ENCODE data around the gene POC1B.

The POC1B gene

DNA sequence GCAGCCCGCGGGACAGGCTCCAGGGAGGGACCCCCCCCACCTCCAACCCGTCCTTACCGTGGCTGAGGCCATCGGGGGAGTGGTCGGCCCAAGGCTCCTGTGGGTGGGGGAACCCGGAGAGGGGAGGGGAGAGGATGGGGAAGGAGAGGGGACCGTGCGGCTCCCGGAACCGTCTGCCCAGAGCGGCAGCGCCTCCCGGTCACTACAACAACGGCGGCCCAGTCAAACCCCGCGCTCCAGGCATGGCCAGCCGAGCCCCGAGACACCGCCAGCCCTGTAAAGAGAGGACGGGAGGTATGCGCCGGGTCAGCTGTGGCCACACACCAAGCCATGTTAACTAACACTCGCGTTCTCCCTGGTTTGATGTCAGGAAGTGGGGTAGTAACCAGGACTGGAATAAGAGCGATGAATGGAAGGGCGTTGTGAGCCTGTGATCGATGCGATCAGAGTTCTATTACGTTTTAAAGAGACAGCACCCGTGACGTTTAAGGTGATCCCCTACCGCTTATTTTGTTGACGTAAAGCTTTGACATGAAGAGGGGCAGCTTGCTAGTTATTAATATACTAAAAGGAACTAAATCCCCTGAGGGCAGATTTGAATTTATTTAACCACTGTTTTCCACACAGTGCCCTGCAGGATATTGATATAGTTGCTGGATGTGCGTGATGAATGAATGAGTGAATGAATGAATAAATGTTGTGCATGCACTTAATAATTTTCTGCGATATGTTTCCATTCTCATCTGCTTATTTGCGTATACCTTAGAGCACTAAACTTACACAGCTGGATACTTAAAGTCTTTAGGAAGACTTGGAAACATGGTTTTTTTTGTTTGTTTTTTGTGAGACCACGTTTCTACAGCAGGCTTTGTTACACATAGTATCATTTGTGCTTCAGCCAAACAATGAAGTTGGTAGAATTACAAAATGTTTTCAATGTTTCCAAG is at the start of gene POC1B:
Gene POC1B (minus strand): TSS at position 224 of the 947 bp plus-strand sequence. CDS start 152 bp downstream, at position 72.
- DNase-seq: peak; percentile 49

DNA sequence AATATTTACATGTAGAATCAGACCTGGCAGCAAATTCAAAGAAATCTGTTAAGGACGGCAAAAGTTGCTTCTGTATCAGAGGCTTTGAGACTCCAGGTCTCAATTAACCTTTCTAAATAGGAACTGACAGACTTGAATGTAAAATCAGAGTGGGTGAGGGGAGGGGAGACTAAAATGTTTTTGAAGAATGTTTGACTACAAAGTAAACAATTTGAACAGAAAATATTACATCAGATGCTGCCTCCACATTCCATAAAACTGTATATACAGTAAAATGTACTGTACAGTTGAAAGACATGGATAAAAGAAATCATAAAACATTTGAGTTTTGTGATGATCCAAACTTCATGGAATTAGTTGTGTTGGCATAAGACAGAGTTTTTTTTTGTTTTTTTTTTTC is 49.5 kb upstream of the POC1B start:
- DNase-seq: no peak

DNA sequence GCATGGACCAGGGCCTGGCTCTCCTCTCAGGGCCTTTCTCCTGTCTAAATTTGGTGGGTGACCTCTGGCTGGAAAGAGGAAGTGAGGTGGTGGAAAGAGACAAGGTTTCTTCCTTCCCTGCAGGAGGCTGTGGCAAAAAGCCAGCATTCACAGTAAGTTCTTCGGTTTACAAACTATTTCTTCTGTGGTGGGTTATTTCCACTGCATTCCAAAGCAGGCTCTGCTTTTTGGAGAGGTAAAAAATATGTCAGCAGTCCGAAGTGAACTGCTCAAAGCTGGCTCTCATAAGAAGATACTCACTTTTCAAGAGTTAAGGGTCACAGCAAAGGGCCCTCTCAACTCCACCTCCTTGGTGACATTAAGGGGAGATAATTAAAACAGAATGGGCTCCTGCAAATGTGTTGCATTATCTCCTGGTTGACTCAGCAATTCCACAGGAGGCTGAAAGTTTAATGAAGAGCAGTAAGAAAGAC is 48.9 kb upstream of the POC1B start:
- no peak for DNase-seq

GRCh38 chr12:89573051-89573810 is 47.4 kb upstream of the POC1B start:
- DNase-seq: no peak

DNA sequence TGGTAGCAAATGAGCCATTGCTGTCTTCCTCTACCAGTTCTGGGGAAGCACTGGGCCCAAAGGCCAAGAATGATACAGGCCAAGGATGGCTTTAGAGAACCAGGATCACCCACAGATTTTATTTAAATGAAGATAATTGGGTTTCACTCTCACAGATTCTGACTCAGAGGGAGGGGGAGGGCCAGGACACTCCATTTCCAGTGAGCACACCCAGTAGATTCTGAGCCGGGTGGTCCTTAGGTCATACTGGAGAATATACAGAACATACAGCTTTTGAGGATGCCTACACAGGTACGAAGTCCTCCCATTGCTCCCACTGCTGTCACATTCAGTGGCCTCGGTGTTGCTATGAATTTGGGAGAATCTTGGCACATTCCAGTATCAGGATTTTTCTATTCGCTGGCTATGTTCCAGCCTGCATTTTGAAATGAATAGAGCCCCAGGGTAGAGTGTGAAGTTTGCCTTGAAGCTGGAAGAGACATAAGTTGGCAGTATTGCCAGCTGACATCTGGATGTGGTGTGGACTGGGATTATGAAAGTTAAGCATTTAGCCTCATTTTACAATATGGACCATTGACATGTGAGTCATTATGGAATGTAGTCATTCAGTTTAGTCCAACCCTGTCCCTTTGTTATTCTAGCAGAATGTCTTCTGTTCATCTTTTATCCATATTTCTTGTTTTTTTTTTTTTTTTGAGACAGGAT is 45.8 kb upstream of the POC1B start:
- no peak for DNase-seq

DNA sequence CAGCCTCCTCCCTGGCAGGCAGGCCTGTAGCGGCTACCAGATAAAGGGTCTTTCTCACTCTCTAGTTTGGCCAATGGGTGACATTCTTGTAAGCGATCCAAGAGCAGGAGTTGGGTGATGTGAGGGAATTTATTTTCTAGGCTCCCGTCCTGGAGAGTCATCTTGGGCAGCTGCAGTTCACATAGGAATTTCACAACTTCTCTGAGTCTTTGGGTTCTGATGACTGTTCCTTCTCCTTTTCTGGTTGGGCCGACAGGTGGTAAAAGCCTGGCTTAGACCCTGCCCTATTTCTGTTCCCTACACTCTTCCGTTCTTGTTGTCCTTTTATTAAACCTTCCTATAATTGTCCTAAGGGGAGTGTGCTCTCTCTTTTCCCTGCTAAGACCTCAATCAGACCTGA is 42.6 kb upstream of the POC1B start:
- no peak for DNase-seq

GRCh38 chr12:89567691-89568239 is 41.9 kb upstream of the POC1B start:
- no peak for DNase-seq

DNA sequence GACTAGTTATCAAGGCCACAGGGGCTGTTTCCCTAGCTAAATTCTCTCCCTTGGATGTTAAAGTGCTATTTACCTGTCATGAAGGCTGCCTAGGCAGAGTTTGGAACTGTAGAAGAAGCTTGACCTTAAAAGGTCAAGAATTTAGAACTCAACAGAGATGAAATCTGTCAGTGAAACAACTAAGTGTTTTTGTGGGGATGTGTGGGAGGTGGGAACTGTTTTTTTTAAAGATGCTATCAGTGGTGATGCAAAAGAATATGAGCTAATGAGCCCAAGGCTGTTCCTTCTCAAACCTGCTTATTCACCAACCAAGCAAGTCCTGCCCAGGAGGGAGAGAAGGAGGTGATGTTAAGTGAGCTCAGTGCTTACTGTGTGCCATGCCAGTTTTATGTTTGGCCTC is 40.8 kb upstream of the POC1B start:
- no peak for DNase-seq

DNA sequence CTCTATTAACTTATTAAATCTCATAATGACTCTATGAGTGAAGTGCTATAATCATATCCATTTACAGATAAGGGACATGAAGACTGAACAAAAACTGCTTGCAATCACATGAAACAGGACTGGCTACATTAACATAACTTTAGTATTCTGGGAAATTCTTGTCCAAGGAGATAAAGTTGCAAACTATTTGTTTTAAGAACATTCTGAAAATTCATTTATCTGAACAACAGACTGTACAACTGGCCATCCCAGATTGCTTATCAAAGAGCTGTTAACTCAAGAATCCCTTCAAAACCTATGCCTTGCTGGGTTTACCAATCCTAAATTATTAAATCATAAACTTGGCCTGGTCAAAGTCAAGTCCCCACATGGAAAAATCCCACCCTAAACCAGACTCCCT is 39.2 kb upstream of the POC1B start:
- DNase-seq: no peak

DNA sequence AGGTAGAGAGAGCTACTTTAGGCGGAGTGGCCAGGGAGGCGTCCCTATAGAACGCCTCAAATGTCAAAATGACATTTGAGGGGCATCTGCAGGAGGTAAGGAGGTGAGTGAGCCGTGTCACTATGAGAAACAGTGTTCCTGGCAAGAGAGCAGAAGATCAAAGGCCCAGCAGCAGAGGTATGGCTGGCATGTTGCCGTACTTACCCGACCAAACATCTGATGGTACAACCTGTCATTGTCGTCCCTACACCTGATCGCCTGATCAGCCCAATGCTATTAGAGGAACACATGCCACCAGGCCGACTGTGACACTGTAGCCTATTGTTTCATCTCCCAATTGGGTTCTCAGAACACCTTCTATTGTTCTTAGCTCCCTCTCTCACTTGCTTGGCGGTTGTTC is 33.9 kb upstream of the POC1B start:
- DNase-seq: no peak

- no peak for DNase-seq
Measured at GRCh38 chr12:89556976-89557375, 31.1 kb upstream of the POC1B start.

GRCh38 chr12:89552376-89552775 is 26.5 kb upstream of the POC1B start:
- DNase-seq: no peak

- DNase-seq: no peak
Measured at GRCh38 chr12:89551747-89552146, 25.9 kb upstream of the POC1B start.

- DNase-seq: no peak
Measured at GRCh38 chr12:89547101-89547500, 21.3 kb upstream of the POC1B start.

- no peak for DNase-seq
Measured at GRCh38 chr12:89546151-89546550, 20.3 kb upstream of the POC1B start.

- no peak for DNase-seq
Measured at GRCh38 chr12:89544681-89545184, 18.9 kb upstream of the POC1B start.

GRCh38 chr12:89544022-89544421 is 18.2 kb upstream of the POC1B start:
- no peak for DNase-seq

DNA sequence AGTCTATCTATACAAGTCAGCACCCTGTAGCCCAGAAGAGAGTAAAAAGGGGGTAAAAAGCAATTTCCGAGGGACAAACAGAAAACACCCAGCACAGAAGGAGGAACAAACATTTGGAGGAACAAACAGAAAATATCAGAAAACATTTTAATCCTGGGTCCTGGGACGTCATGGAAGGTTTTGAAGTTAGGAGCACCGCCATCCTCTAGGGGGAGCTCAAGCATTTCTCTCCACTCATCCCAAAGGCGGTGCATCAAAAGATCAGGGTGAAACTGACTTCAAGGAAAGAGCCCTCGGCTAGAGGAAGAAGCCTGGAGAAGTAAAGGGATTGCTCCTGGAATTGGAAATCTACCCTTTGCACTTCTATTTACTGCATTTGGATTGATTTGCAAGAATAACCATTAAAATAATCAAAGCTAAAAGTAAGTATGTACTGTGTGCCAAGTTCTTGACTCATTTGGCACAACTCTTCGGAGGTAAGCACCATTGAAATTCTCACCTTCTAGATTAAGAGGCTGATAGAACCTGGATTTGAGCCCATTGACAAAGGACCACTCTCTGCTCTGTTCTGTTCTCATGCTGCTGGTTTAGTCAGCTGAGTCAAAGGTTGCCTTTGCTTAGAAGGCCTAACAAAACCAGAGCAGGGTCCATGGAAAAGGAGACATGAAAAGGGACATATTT is 17.2 kb upstream of the POC1B start:
- peak; percentile 40 for DNase-seq

DNA sequence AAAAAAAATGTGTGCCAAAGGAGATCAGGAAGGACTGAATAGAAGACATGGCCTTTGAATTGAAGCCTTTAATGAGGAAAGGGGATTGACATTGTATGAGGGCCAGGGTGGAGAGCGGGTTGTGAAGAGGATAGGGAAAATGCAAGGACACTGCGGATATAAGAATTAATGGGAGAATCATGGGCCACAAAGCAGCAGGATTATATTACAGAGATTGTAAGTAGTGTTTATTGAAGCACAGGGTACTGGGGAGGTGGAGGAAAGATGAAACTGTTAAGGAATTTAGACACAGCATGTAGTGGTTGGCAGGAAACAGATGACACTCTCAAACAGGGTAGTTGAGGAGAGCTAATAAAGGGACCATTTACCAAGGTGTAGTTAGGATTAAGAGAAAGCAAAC is 16.4 kb upstream of the POC1B start:
- no peak for DNase-seq

DNA sequence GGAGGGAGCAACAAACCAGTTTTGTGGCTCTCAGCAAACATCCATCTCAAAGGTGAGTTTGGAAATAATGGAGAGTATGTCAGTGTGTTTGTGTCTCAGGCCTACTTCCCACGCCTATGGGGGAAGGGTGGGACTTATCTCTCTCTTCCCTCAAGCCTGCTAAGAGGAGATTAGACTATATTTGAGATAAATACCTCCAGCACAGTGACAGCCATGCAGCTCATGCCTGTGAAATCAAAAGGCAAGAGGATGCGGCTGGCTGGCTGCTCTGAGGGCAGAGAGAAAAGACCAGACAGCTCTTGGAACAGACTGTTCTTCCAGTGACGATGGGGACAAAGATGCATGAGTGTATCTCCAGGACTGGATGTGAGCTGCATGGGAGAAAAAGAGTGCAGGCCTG is 14.7 kb upstream of the POC1B start:
- DNase-seq: no peak

DNA sequence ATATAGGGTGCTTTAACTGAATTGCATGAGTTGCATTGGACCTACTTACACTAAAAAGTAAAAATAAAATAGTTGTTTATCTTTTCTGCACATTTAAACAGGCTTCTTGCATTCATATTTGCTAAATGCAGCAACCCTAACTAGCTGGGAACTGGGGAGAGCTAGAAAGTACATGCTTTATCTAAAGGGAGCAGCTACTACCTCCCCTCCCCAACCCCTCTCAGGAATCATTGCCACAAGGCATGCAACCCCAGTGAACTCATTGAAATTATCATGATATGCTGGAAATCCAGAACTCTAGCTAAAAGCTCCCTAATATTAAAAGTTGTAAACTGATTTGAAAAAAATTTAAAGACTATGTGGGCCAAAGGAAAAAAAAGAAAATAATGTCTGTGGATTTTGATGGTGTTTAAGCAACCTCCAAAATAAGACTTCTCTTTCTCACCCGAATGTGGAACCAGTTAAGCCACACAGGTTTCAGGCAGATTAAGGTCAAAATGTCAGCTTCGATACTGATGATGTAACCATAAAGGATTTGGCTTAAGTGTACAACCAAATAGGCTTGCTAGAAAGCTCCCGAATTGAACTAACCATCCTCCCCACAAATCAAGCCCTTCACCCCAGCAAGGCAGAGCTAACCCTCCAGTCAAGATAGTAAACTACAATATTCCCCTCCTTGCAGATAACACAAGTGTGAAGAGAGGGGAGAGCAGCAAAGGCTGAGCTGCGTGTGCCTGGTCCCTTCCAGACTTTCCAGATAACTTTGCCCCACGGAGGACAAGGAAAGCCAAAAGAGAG is 13.8 kb upstream of the POC1B start:
- DNase-seq: no peak

All from activated CD4-positive, alpha-beta T cell treated with anti-CD3 and anti-CD28 coated beads for 1 hour (primary cell).